GM10266 (cell line): ENCODE results near the gene SPATS1.

Source experiments
- DNase-seq: peaks from one replicate; pipeline ENCODE4 v3.0.0; 2012; ENCODE audit errors: extremely low spot score
- CTCF ChIP-seq: IDR thresholded peaks from 2 replicates; pipeline ENCODE4 v1.5.1; 2012; ENCODE audit warnings: mild to moderate bottlenecking, low read depth; ENCODE audit not compliant: control insufficient read depth, insufficient read depth; ENCODE audit errors: missing control alignments

Gene SPATS1

GRCh38 chr6:44305200-44305725, 37.2 kb upstream of the SPATS1 start:
- no peak for DNase-seq
- no peak for TF ChIP-seq CTCF

- no peak for TF ChIP-seq CTCF
Observed at GRCh38 chr6:44306710-44307109, 35.7 kb upstream of the SPATS1 start.

GRCh38 chr6:44307217-44307616, 35.2 kb upstream of the SPATS1 start:
- no peak for TF ChIP-seq CTCF
- DNase-seq = no peak

More at GRCh38 chr6:44306710-44307109, 35.7 kb upstream of the SPATS1 start:
- DNase-seq = no peak

- DNase-seq = no peak
- no peak for TF ChIP-seq CTCF
Observed at GRCh38 chr6:44309092-44309491, 33.4 kb upstream of the SPATS1 start.

GRCh38 chr6:44309631-44310030, 32.8 kb upstream of the SPATS1 start:
- TF ChIP-seq CTCF = no peak
- no peak for DNase-seq

GRCh38 chr6:44310241-44310640, 32.2 kb upstream of the SPATS1 start:
- no peak for TF ChIP-seq CTCF
- DNase-seq = no peak

GRCh38 chr6:44311304-44311703, 31.1 kb upstream of the SPATS1 start:
- no peak for DNase-seq
- TF ChIP-seq CTCF = no peak
